Measurements from ENCODE around the gene PUSL1. TPM values are rescaled to one million over a fixed set of nuclear protein-coding genes. Genes with fewer than 3 reads are reported as not detected.

PUSL1 gene
- total RNA-seq, 1 experiment from 2014 or later = 38.0 TPM

GRCh38 chr1:1334835-1335234 is 26.4 kb downstream of the PUSL1 start:
- no peaks in the 10 kb centered on the region for H3K9me3 ChIP-seq (ENCODE audit: control insufficient read depth, low read depth, low read length)
- no peak overlapping the region for H3K27ac ChIP-seq (ENCODE audit: insufficient read length, low read depth, low read length)
- DNase-seq = peak; percentile 82
- H2BK20ac ChIP-seq (ENCODE audit: low read depth, low read length, poor library complexity, severe bottlenecking) = no peak overlapping the region
- no peak overlapping the region for H2AFZ ChIP-seq (ENCODE audit: low read length)
- no CpG with 5 or more reads among the region's 11 CpGs for WGBS (ENCODE audit: extremely low coverage, insufficient read length, low lambda C conversion rate)
- no peak overlapping the region for H3K4ac ChIP-seq (ENCODE audit: low read depth, low read length)
- TF ChIP-seq CTCF (conservative IDR thresholded peaks at IDR 0.05) = no peak
- Mint-ChIP-seq H3K4me1 (no peaks in the 10 kb centered on the region), H3K27me3 (ENCODE audit: low read depth) (no peaks in the 10 kb centered on the region), H3K27ac (no peak overlapping the region), H3K36me3 (ENCODE audit: insufficient read depth in 1 of 3, low read depth in 3 of 3) (peaks cover under 1 to 15% (median 7%) of the 10 kb centered on the region in 3 experiments; a peak in 4 of 7 replicates), H3K4me3 (no peak overlapping the region), H3K9me3 (no peaks in the 10 kb centered on the region)
- no peaks in the 10 kb centered on the region for H3K27me3 ChIP-seq (ENCODE audit: insufficient read depth, low read length)
- no peak overlapping the region for H4K8ac ChIP-seq (replicated peaks; ENCODE audit: insufficient read length, low read depth, low read length)
- H3K14ac ChIP-seq (ENCODE audit: insufficient read depth, low read length) = no peak overlapping the region
- no peak overlapping the region for H4K5ac ChIP-seq (ENCODE audit: insufficient read length, low read depth, low read length)
- no peak overlapping the region for H3K18ac ChIP-seq (ENCODE audit: insufficient read length, low read depth, low read length)
- H3K4me2 ChIP-seq (ENCODE audit: insufficient read depth, insufficient read length, low read length) = no peak overlapping the region
- no peak overlapping the region for H3K23ac ChIP-seq (ENCODE audit: insufficient read length, low read depth, low read length)
- no peak overlapping the region for H2AK5ac ChIP-seq (ENCODE audit: insufficient read length, low read length)
- no peaks in the 10 kb centered on the region for H3K79me2 ChIP-seq (ENCODE audit: insufficient read depth, low read length)
- no peaks in the 10 kb centered on the region for H4K20me1 ChIP-seq (ENCODE audit: control insufficient read depth, insufficient read depth, insufficient read length)
- no peak overlapping the region for H2BK5ac ChIP-seq (ENCODE audit: insufficient read length, low read length)
- H3K4me1 ChIP-seq (ENCODE audit: insufficient read depth, low read length) = no peaks in the 10 kb centered on the region
- H3T11ph ChIP-seq (ENCODE audit: low read length) = no peak overlapping the region
- no peak overlapping the region for H3K56ac ChIP-seq (ENCODE audit: insufficient read length, low read depth, low read length)
- H2BK120ac ChIP-seq (ENCODE audit: low read depth, low read length, poor library complexity, severe bottlenecking) = no peak overlapping the region
- no peaks in the 10 kb centered on the region for H3K23me2 ChIP-seq (ENCODE audit: insufficient read length, low read depth, low read length, poor library complexity, severe bottlenecking)
- no peak overlapping the region for H4K91ac ChIP-seq (ENCODE audit: insufficient read length, low read depth, low read length)
- no peak overlapping the region for H2BK15ac ChIP-seq (ENCODE audit: low read depth, low read length)
- no peak overlapping the region for H3K9ac ChIP-seq (ENCODE audit: extremely low read depth, insufficient read length, low read length)
- H2BK12ac ChIP-seq (ENCODE audit: insufficient read length, low read depth, low read length) = no peak overlapping the region
- no peaks in the 10 kb centered on the region for H3K79me1 ChIP-seq (ENCODE audit: insufficient read depth, low read depth, low read length, poor library complexity, severe bottlenecking)

Data from H9 (cell line).